Right ventricle myocardium superior (tissue), 1 donor: Measurements from ENCODE around the gene ZNF200. TPM values are rescaled to one million over a fixed set of nuclear protein-coding genes. Genes with fewer than 3 reads are reported as not detected.
A peak's percentile ranks its signal among the peaks of the same experiment; 100 is the strongest.
"Not testable (repeated sequence)": the region's sequence is repeated elsewhere in the genome, so short reads cannot be mapped to it uniquely, and the experiment has no call there.

Experiments
- ATAC-seq: fragments of 200-7000 bp; cut with Tn5 transposase; one replicate; pipeline ENCODE4 v1.9.1; 2020; ENCODE audit warnings: mild to moderate bottlenecking; ENCODE audit not compliant: poor library complexity
- DNase-seq: peaks from one replicate; pipeline ENCODE4 v3.0.0-alpha.2; 2020
- intact Hi-C: fragments of 100-400 bp; cut with DNase I; formaldehyde crosslinking; loops from one replicate; pipeline ENCODE4 v1.11.2; 2022
- total RNA-seq: library from RNA; stranded (reverse); fragmentation: NEBNext Ultra II Directional; extraction: Animal tissue kit (Norgen Biotek cat#: 25700); gene quantifications from one replicate; pipeline ENCODE4 v1.2.1, GENCODE V29; 2021
- donor health status: DM: no; HTN: yes; CAD: no; lungs with severe emphysema.

Gene ZNF200
- total RNA-seq, 1 donor from 2014 or later, result 4.1 TPM

- intact Hi-C loops, result no loop called here
These were observed 46.9 kb downstream of the ZNF200 start, which contains the start of gene OR1F1 for GRCh38 chr16:3187798-3188674. Gene OR1F1, plus strand, starts transcription at chr16:3188204.

GRCh38 chr16:3186946-3187690, 47.8 kb downstream of the ZNF200 start:
- intact Hi-C loops, result no loop called here
- ATAC-seq (no peak), DNase-seq (no peak)

More at GRCh38 chr16:3187798-3188674, 46.9 kb downstream of the ZNF200 start, which contains the start of gene OR1F1:
- ATAC-seq, result no peak
- no peak for DNase-seq

- intact Hi-C loops, result no loop called here
- no peak for DNase-seq
- no peak for ATAC-seq
These were observed 51.4 kb downstream of the ZNF200 start for GRCh38 chr16:3183445-3184139.

- intact Hi-C loops, result no loop called here
- peak; percentile 36 for ATAC-seq
- DNase-seq, result peak; percentile 53
These were observed 52.1 kb downstream of the ZNF200 start for GRCh38 chr16:3182608-3183444.

GRCh38 chr16:3182293-3182607, 52.7 kb downstream of the ZNF200 start:
- intact Hi-C loops, DNase-seq, ATAC-seq: not testable (repeated sequence)

GRCh38 chr16:3180445-3180878, 54.5 kb downstream of the ZNF200 start:
- ATAC-seq, result no peak
- intact Hi-C loops, result no loop called here
- no peak for DNase-seq

GRCh38 chr16:3179651-3180050, 55.3 kb downstream of the ZNF200 start:
- intact Hi-C loops, result no loop called here
- ATAC-seq (no peak), DNase-seq (no peak)

- no peak for ATAC-seq
- DNase-seq, result no peak
- intact Hi-C loops, result no loop called here
These were observed 59.5 kb downstream of the ZNF200 start for GRCh38 chr16:3175157-3176093.

- DNase-seq (no peak), ATAC-seq (no peak)
- intact Hi-C loops, result no loop called here
These were observed 60.3 kb downstream of the ZNF200 start for GRCh38 chr16:3174618-3175148.

GRCh38 chr16:3173892-3174617, 60.9 kb downstream of the ZNF200 start:
- ATAC-seq (no peak), DNase-seq (no peak)
- intact Hi-C loops, result no loop called here

Other genes with a start within 250 kb of the ZNF200 start
- 0.73 TPM for gene CLDN9, start 222.2 kb downstream of the ZNF200 start, total RNA-seq
- not detected for gene CLDN6, start 217.0 kb downstream of the ZNF200 start, total RNA-seq
- gene TNFRSF12A, start 214.8 kb downstream of the ZNF200 start, total RNA-seq, result 29.4 TPM
- gene HCFC1R1, start 211.2 kb downstream of the ZNF200 start, total RNA-seq, result 53.5 TPM
- 11.0 TPM for gene THOC6, start 211.1 kb downstream of the ZNF200 start, total RNA-seq
- not detected for gene BICDL2, start 198.2 kb downstream of the ZNF200 start, total RNA-seq
- gene MMP25, start 188.6 kb downstream of the ZNF200 start, total RNA-seq, result 1.3 TPM
- gene IL32, start 169.5 kb downstream of the ZNF200 start, total RNA-seq, result 42.6 TPM
- not detected for gene ZSCAN10, start 135.9 kb downstream of the ZNF200 start, total RNA-seq
- 6.9 TPM for gene ZNF205, start 122.6 kb downstream of the ZNF200 start, total RNA-seq
- 6.1 TPM for gene ZNF213, start 100.1 kb downstream of the ZNF200 start, total RNA-seq
- not detected for gene OR1F1, start 47.0 kb downstream of the ZNF200 start, total RNA-seq
- gene MEFV, start 21.5 kb upstream of the ZNF200 start, total RNA-seq, result 0.78 TPM
- gene ZNF263, start 48.3 kb upstream of the ZNF200 start, total RNA-seq, result 7.9 TPM
- 9.4 TPM for gene TIGD7, start 70.3 kb upstream of the ZNF200 start, total RNA-seq
- gene ZNF75A, start 70.3 kb upstream of the ZNF200 start, total RNA-seq, result 16.8 TPM
- not detected for gene OR2C1, start 120.7 kb upstream of the ZNF200 start, total RNA-seq
- gene ZSCAN32, start 165.8 kb upstream of the ZNF200 start, total RNA-seq, result 5.5 TPM
- 11.3 TPM for gene ZNF174, start 166.1 kb upstream of the ZNF200 start, total RNA-seq
- gene ZNF597, start 208.3 kb upstream of the ZNF200 start, total RNA-seq, result 1.5 TPM
- 47.0 TPM for gene NAA60, start 208.5 kb upstream of the ZNF200 start, total RNA-seq